ENCODE measurements around the gene MYO10. TPM values are rescaled to one million over a fixed set of nuclear protein-coding genes. Genes with fewer than 3 reads are reported as not detected.

MYO10 gene
- polyA plus RNA-seq, 3 donors = 0.23 to 1.1 (median 0.35) TPM

DNA sequence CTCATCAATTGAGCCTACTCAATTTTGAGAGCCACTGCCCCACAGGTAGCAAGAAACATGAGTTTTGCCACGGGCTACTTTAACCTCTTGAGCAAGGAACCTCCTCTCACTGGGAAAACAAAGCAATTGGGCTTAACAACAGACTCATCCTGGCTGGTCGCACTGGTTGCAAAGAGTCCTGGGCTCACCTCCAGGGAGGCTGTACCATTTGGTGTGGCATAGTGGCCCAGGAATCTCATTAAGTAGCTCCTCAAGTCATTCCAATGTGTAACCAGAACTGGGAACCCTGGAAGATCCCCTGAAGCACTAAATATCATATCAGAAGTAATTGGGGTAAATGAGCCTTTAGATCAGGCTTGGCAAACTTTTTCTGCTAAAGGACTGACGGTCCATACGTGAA, 78.5 kb downstream of the MYO10 start:
- Histone ChIP-seq H3K9me3 (replicated peaks in 1 of 2; ENCODE audit: control insufficient read depth in 1 of 2, insufficient read depth in 1 of 2, low read length in 2 of 2) (peaks cover 7 to 12% of the 10 kb centered on the region in 2 donors), H3K27me3 (ENCODE audit: control insufficient read depth in 2 of 2, insufficient read depth in 2 of 2, low read length in 2 of 2) (no peaks in the 10 kb centered on the region), H2AFZ (ENCODE audit: insufficient read depth, low read depth, low read length, poor library complexity, severe bottlenecking) (no peak overlapping the region), H3K9ac (ENCODE audit: insufficient read depth, low read length, poor library complexity, severe bottlenecking) (no peak overlapping the region), H3K4me3 (replicated peaks in 1 of 3; ENCODE audit: low read depth in 2 of 3, low read length in 3 of 3) (no peak overlapping the region), H3K4me2 (replicated peaks; ENCODE audit: extremely low read depth, low read length, poor library complexity, severe bottlenecking) (no peak overlapping the region), H3K79me2 (ENCODE audit: insufficient read depth, low read length) (no peaks in the 10 kb centered on the region), H3K36me3 (replicated peaks in 1 of 2; ENCODE audit: control insufficient read depth in 1 of 2, insufficient read depth in 2 of 2, low read length in 2 of 2) (no peaks in the 10 kb centered on the region), H3K27ac (ENCODE audit: low read depth in 1 of 2, low read length in 2 of 2) (no peak overlapping the region), H3K4me1 (ENCODE audit: control insufficient read depth in 1 of 2, insufficient read depth in 2 of 2, low read length in 2 of 2) (no peaks in the 10 kb centered on the region), H4K20me1 (ENCODE audit: insufficient read depth, low read length) (no peaks in the 10 kb centered on the region)
- no peak for DNase-seq
- Mint-ChIP-seq H3K27ac (no peak overlapping the region), H3K36me3 (no peaks in the 10 kb centered on the region), H3K4me1 (no peaks in the 10 kb centered on the region), H3K4me3 (no peak overlapping the region), H3K9me3 (peaks cover 6 to 16% (median 10%) of the 10 kb centered on the region in 7 donors), H3K27me3 (ENCODE audit: low read depth in 3 of 3) (peaks cover 0 to 3% (median 2%) of the 10 kb centered on the region in 3 donors)
- WGBS (ENCODE audit: insufficient coverage) = 83% methylated on average over 4 of the region's 4 CpGs
- TF ChIP-seq, protein P1, sequence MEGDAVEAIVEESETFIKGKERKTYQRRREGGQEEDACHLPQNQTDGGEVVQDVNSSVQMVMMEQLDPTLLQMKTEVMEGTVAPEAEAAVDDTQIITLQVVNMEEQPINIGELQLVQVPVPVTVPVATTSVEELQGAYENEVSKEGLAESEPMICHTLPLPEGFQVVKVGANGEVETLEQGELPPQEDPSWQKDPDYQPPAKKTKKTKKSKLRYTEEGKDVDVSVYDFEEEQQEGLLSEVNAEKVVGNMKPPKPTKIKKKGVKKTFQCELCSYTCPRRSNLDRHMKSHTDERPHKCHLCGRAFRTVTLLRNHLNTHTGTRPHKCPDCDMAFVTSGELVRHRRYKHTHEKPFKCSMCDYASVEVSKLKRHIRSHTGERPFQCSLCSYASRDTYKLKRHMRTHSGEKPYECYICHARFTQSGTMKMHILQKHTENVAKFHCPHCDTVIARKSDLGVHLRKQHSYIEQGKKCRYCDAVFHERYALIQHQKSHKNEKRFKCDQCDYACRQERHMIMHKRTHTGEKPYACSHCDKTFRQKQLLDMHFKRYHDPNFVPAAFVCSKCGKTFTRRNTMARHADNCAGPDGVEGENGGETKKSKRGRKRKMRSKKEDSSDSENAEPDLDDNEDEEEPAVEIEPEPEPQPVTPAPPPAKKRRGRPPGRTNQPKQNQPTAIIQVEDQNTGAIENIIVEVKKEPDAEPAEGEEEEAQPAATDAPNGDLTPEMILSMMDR (IDR thresholded peaks at IDR 0.05) = no peak
- intact Hi-C loops (cut with micrococcal nuclease) = no loop called here

DNA sequence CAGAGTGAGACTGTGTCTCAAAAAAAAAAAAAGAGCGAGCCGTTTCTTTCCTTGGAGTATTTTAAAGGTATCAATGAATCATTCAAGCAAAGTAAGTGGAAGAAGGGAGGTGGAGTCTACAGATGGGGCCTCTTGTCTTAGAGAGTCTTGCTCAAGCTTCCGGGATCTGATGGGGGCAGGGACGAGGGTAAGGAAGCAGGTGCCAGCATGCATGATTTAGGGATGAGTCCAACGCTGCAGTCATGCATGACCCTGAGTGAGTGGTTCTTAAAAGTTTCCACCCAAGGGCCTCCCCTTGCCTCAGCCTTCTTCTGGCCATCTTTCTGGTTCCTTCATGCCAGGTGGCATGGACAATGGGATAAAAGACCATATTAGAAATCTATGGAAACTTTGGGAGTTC, 79.6 kb downstream of the MYO10 start:
- DNase-seq = no peak
- intact Hi-C loops (cut with micrococcal nuclease) = no loop called here
- no peaks in the 10 kb centered on the region for H3K4me1 Mint-ChIP-seq
- no peaks in the 10 kb centered on the region for H3K36me3 Mint-ChIP-seq
- TF ChIP-seq, protein P1 (IDR thresholded peaks at IDR 0.05) = no peak
- peaks cover 0 to 3% (median 2%) of the 10 kb centered on the region in 3 donors for H3K27me3 Mint-ChIP-seq (ENCODE audit: low read depth in 3 of 3)
- 65% methylated on average over 5 of the region's 5 CpGs for WGBS (ENCODE audit: insufficient coverage)
- Histone ChIP-seq H3K36me3 (replicated peaks in 1 of 2; ENCODE audit: control insufficient read depth in 1 of 2, insufficient read depth in 2 of 2, low read length in 2 of 2) (no peaks in the 10 kb centered on the region), H3K4me1 (ENCODE audit: control insufficient read depth in 1 of 2, insufficient read depth in 2 of 2, low read length in 2 of 2) (no peaks in the 10 kb centered on the region), H3K9me3 (replicated peaks in 1 of 2; ENCODE audit: control insufficient read depth in 1 of 2, insufficient read depth in 1 of 2, low read length in 2 of 2) (peaks cover 7 to 12% of the 10 kb centered on the region in 2 donors), H2AFZ (ENCODE audit: insufficient read depth, low read depth, low read length, poor library complexity, severe bottlenecking) (no peak overlapping the region), H3K27me3 (ENCODE audit: control insufficient read depth in 2 of 2, insufficient read depth in 2 of 2, low read length in 2 of 2) (no peaks in the 10 kb centered on the region), H3K4me3 (replicated peaks in 1 of 3; ENCODE audit: low read depth in 2 of 3, low read length in 3 of 3) (no peak overlapping the region), H3K4me2 (replicated peaks; ENCODE audit: extremely low read depth, low read length, poor library complexity, severe bottlenecking) (no peak overlapping the region), H3K9ac (ENCODE audit: insufficient read depth, low read length, poor library complexity, severe bottlenecking) (no peak overlapping the region), H3K79me2 (ENCODE audit: insufficient read depth, low read length) (no peaks in the 10 kb centered on the region), H4K20me1 (ENCODE audit: insufficient read depth, low read length) (no peaks in the 10 kb centered on the region), H3K27ac (ENCODE audit: low read depth in 1 of 2, low read length in 2 of 2) (no peak overlapping the region)
- H3K9me3 Mint-ChIP-seq = peaks cover 6 to 16% (median 10%) of the 10 kb centered on the region in 7 donors
- H3K4me3 Mint-ChIP-seq = no peak overlapping the region
- H3K27ac Mint-ChIP-seq = no peak overlapping the region
